ENCODE measurements around the gene RNASE7. TPM values are rescaled to one million over a fixed set of nuclear protein-coding genes. Genes with fewer than 3 reads are reported as not detected.

The RNASE7 gene
- polyA plus RNA-seq, 6 donors from 2014 or later, result not detected

GRCh38 chr14:21026274-21026987 is 15.7 kb upstream of the RNASE7 start:
- no peaks in the 10 kb centered on the region for H3K9me3 Mint-ChIP-seq
- ATAC-seq (ENCODE audit: low read depth in 2 of 2) (no peak), DNase-seq (no peak)
- peaks cover 8 to 25% (median 24%) of the 10 kb centered on the region in 3 donors for H3K27me3 Mint-ChIP-seq
- H3K27ac Mint-ChIP-seq, result peak overlapping the region in 4 of 6 donors; percentile 47 to 89 (median 68)
- peaks cover 21 to 29% (median 25%) of the 10 kb centered on the region in 3 donors for H3K4me1 Mint-ChIP-seq
- peak overlapping the region; percentile 61 to 94 (median 91) for H3K4me3 Mint-ChIP-seq
- H3K36me3 Mint-ChIP-seq, result no peaks in the 10 kb centered on the region

GRCh38 chr14:21026988-21027315 is 15.2 kb upstream of the RNASE7 start:
- Mint-ChIP-seq H3K27me3 (peaks cover 6 to 25% (median 21%) of the 10 kb centered on the region in 3 donors), H3K9me3 (no peaks in the 10 kb centered on the region), H3K27ac (peak overlapping the region in 4 of 6 donors; percentile 12 to 72 (median 54)), H3K4me3 (peak overlapping the region in 7 of 8 donors; percentile 57 to 92 (median 71)), H3K36me3 (no peaks in the 10 kb centered on the region), H3K4me1 (peaks cover 21 to 29% (median 25%) of the 10 kb centered on the region in 3 donors)
- DNase-seq (no peak), ATAC-seq (ENCODE audit: low read depth in 2 of 2) (no peak)

- Mint-ChIP-seq H3K4me1 (peaks cover 2 to 8% (median 5%) of the 10 kb centered on the region in 3 donors), H3K27me3 (peaks cover 0 to 24% (median 23%) of the 10 kb centered on the region in 3 donors), H3K27ac (peak within 1 kb of the TSS in 2 of 6 donors; percentile 44 to 57), H3K36me3 (no peaks in the 10 kb centered on the region), H3K9me3 (no peaks in the 10 kb centered on the region), H3K4me3 (no peak within 1 kb of the TSS)
- ATAC-seq (ENCODE audit: low read depth in 2 of 2) (no peak), DNase-seq (no peak)
Measured at GRCh38 chr14:21029917-21030316, 12.2 kb upstream of the RNASE7 start, which contains the start of gene TPPP2. TPPP2 (plus strand) TSS chr14:21030217; CDS start chr14:21030582, 365 bp downstream.

GRCh38 chr14:21030531-21030930 is 11.6 kb upstream of the RNASE7 start:
- DNase-seq (no peak), ATAC-seq (ENCODE audit: low read depth in 2 of 2) (no peak)
- peaks cover 0 to 24% (median 23%) of the 10 kb centered on the region in 3 donors for H3K27me3 Mint-ChIP-seq
- H3K9me3 Mint-ChIP-seq, result no peaks in the 10 kb centered on the region
- H3K4me3 Mint-ChIP-seq, result no peak overlapping the region
- no peak overlapping the region for H3K27ac Mint-ChIP-seq
- no peaks in the 10 kb centered on the region for H3K36me3 Mint-ChIP-seq
- peaks cover 0 to 5% (median 4%) of the 10 kb centered on the region in 3 donors for H3K4me1 Mint-ChIP-seq

GRCh38 chr14:21032326-21033132 is 9.6 kb upstream of the RNASE7 start:
- Mint-ChIP-seq H3K4me3 (no peak overlapping the region), H3K4me1 (no peaks in the 10 kb centered on the region), H3K27me3 (peaks cover 0 to 32% (median 29%) of the 10 kb centered on the region in 3 donors), H3K27ac (no peak overlapping the region), H3K9me3 (no peaks in the 10 kb centered on the region), H3K36me3 (no peaks in the 10 kb centered on the region)
- no peak for ATAC-seq (ENCODE audit: low read depth in 2 of 2)
- no peak for DNase-seq

- DNase-seq (no peak), ATAC-seq (ENCODE audit: low read depth in 2 of 2) (no peak)
- Mint-ChIP-seq H3K36me3 (no peaks in the 10 kb centered on the region), H3K27me3 (peaks cover 0 to 32% (median 29%) of the 10 kb centered on the region in 3 donors), H3K4me1 (no peaks in the 10 kb centered on the region), H3K4me3 (no peak overlapping the region), H3K9me3 (no peaks in the 10 kb centered on the region), H3K27ac (no peak overlapping the region)
Measured at GRCh38 chr14:21033133-21033698, 8.9 kb upstream of the RNASE7 start.

- H3K36me3 Mint-ChIP-seq, result no peaks in the 10 kb centered on the region
- peak within 1 kb of the TSS in 2 of 6 donors; percentile 40 for H3K27ac Mint-ChIP-seq
- peaks cover 0 to 32% (median 29%) of the 10 kb centered on the region in 3 donors for H3K27me3 Mint-ChIP-seq
- no peaks in the 10 kb centered on the region for H3K4me1 Mint-ChIP-seq
- H3K4me3 Mint-ChIP-seq, result peak within 1 kb of the TSS in 1 of 8 donors; percentile 42
- ATAC-seq (ENCODE audit: low read depth in 2 of 2) (no peak), DNase-seq (no peak)
- no peaks in the 10 kb centered on the region for H3K9me3 Mint-ChIP-seq
Measured at GRCh38 chr14:21034707-21035106, 7.5 kb upstream of the RNASE7 start, which contains the start of gene RNASE13. RNASE13 (minus strand) TSS chr14:21034807; CDS start chr14:21034288, 519 bp downstream.

- no peaks in the 10 kb centered on the region for H3K9me3 Mint-ChIP-seq
- DNase-seq (no peak), ATAC-seq (ENCODE audit: low read depth in 2 of 2) (no peak)
- H3K4me3 Mint-ChIP-seq, result no peak overlapping the region
- peaks cover 4 to 25% (median 24%) of the 10 kb centered on the region in 3 donors for H3K27me3 Mint-ChIP-seq
- H3K36me3 Mint-ChIP-seq, result no peaks in the 10 kb centered on the region
- H3K4me1 Mint-ChIP-seq, result no peaks in the 10 kb centered on the region
- H3K27ac Mint-ChIP-seq, result peak overlapping the region in 1 of 6 donors; percentile 54
Measured at GRCh38 chr14:21036751-21037150, 5.4 kb upstream of the RNASE7 start.

GRCh38 chr14:21037156-21037555 is 5.0 kb upstream of the RNASE7 start:
- Mint-ChIP-seq H3K4me1 (no peaks in the 10 kb centered on the region), H3K27me3 (peaks cover 4 to 29% (median 25%) of the 10 kb centered on the region in 3 donors), H3K9me3 (no peaks in the 10 kb centered on the region), H3K4me3 (no peak overlapping the region), H3K27ac (peak overlapping the region in 1 of 6 donors; percentile 54), H3K36me3 (no peaks in the 10 kb centered on the region)
- DNase-seq (no peak), ATAC-seq (ENCODE audit: low read depth in 2 of 2) (no peak)

GRCh38 chr14:21038441-21039422 is 3.4 kb upstream of the RNASE7 start:
- H3K27ac Mint-ChIP-seq, result no peak overlapping the region
- H3K4me3 Mint-ChIP-seq, result no peak overlapping the region
- H3K4me1 Mint-ChIP-seq, result no peaks in the 10 kb centered on the region
- no peak for ATAC-seq (ENCODE audit: low read depth in 2 of 2)
- H3K36me3 Mint-ChIP-seq, result no peaks in the 10 kb centered on the region
- H3K27me3 Mint-ChIP-seq, result peaks cover 15 to 29% (median 25%) of the 10 kb centered on the region in 3 donors
- no peaks in the 10 kb centered on the region for H3K9me3 Mint-ChIP-seq
- no peak for DNase-seq

- Mint-ChIP-seq H3K27ac (peak overlapping the region in 2 of 6 donors; percentile 16 to 50), H3K9me3 (no peaks in the 10 kb centered on the region), H3K36me3 (no peaks in the 10 kb centered on the region), H3K4me3 (peak overlapping the region in 1 of 8 donors; percentile 42), H3K27me3 (peaks cover 18 to 39% (median 32%) of the 10 kb centered on the region in 3 donors), H3K4me1 (no peaks in the 10 kb centered on the region)
- ATAC-seq (ENCODE audit: low read depth in 2 of 2) (peak; percentile 61 to 73), DNase-seq (peak; percentile 31)
Measured at GRCh38 chr14:21039585-21040369, 2.4 kb upstream of the RNASE7 start.

GRCh38 chr14:21040370-21040925 is 1.7 kb upstream of the RNASE7 start:
- Mint-ChIP-seq H3K36me3 (no peaks in the 10 kb centered on the region), H3K4me3 (peak overlapping the region in 1 of 8 donors; percentile 42), H3K9me3 (no peaks in the 10 kb centered on the region), H3K4me1 (no peaks in the 10 kb centered on the region), H3K27ac (no peak overlapping the region), H3K27me3 (peaks cover 24 to 45% (median 38%) of the 10 kb centered on the region in 3 donors)
- DNase-seq (no peak), ATAC-seq (ENCODE audit: low read depth in 2 of 2) (no peak)

Data from naive B cell (primary cell).